PC-9 (cell line): ENCODE data around the gene ADGRD1. TPM values are rescaled to one million over a fixed set of nuclear protein-coding genes. Genes with fewer than 3 reads are reported as not detected.

Experiments
- BruUV-seq: library from RNA; stranded (reverse); fragments of 400-500 nt; replicated peaks from 2 replicates; lab custom pipeline; 2021; lab: Mats Ljungman, UMichigan
- CTCF ChIA-PET: fragments of 300-600 bp; sonication (Branson Sonifier 250); formaldehyde crosslinking; loops from one replicate; lab custom pipeline; 2022; ENCODE audit warnings: antibody characterized with exemption; lab: Charles Lee
- POLR2A ChIA-PET: fragments of 300-600 bp; sonication (Branson Sonifier 250); formaldehyde crosslinking; loops from one replicate; lab custom pipeline; 2022; ENCODE audit warnings: antibody characterized with exemption; ENCODE audit not compliant: unreplicated experiment; lab: Charles Lee
- DNase-seq, 2 experiments: peaks; one replicate each; pipeline versions ENCODE4 v3.0.0 to v3.0.0-alpha.2; 2015 to 2022; ENCODE audit warnings: mixed read lengths in 1 of 2
- H2AFZ ChIP-seq: fragments of 200-600 bp; sonication (generic); 2 replicates; pipeline ENCODE4 v1.8.1; 2017; ENCODE audit warnings: antibody characterized with exemption
- H3F3A ChIP-seq: fragments of 200-600 bp; sonication (generic); 2 replicates; pipeline ENCODE4 v1.8.1; 2017; ENCODE audit warnings: antibody characterized with exemption, mild to moderate bottlenecking, low read depth; ENCODE audit not compliant: insufficient read depth
- H3K27ac ChIP-seq: fragments of 200-600 bp; sonication (generic); 2 replicates; pipeline ENCODE4 v1.6.1; 2016; ENCODE audit warnings: mixed run types
- H3K27me3 ChIP-seq: fragments of 200-600 bp; sonication (generic); 2 replicates; pipeline ENCODE4 v1.6.1; 2016; ENCODE audit warnings: low read depth, mixed run types; ENCODE audit not compliant: insufficient read depth
- H3K36me3 ChIP-seq: fragments of 200-600 bp; sonication (generic); 2 replicates; pipeline ENCODE4 v1.6.1; 2016; ENCODE audit warnings: low read depth, mixed run types
- H3K4me1 ChIP-seq: fragments of 200-600 bp; sonication (generic); replicated peaks from 2 replicates; pipeline ENCODE4 v1.6.1; 2016; ENCODE audit warnings: mixed run types; ENCODE audit not compliant: insufficient read depth
- H3K4me2 ChIP-seq: fragments of 200-600 bp; sonication (generic); 2 replicates; pipeline ENCODE4 v1.6.1; 2017; ENCODE audit warnings: mixed run types
- H3K4me3 ChIP-seq: fragments of 200-600 bp; sonication (generic); 2 replicates; pipeline ENCODE4 v1.6.1; 2016; ENCODE audit warnings: mixed run types
- H3K79me2 ChIP-seq: fragments of 200-600 bp; sonication (generic); 2 replicates; pipeline ENCODE4 v1.6.1; 2017; ENCODE audit warnings: low read depth, mixed run types
- H3K9me2 ChIP-seq: fragments of 200-600 bp; sonication (generic); 2 replicates; pipeline ENCODE4 v1.8.1; 2017; ENCODE audit warnings: mild to moderate bottlenecking; ENCODE audit not compliant: insufficient read depth
- H3K9me3 ChIP-seq: fragments of 200-600 bp; sonication (generic); 2 replicates; pipeline ENCODE4 v1.8.1; 2016; ENCODE audit warnings: low read depth; ENCODE audit not compliant: insufficient read depth
- H4K20me1 ChIP-seq: fragments of 200-600 bp; sonication (generic); 2 replicates; pipeline ENCODE4 v1.8.1; 2017; ENCODE audit not compliant: insufficient read depth
- CTCF ChIP-seq: fragments of 200-600 bp; sonication (generic); conservative IDR thresholded peaks from 2 replicates; pipeline ENCODE4 v1.6.1; 2017; ENCODE audit warnings: mixed run types, antibody characterized with exemption, mild to moderate bottlenecking, moderate library complexity
- EZH2 ChIP-seq: fragments of 200-600 bp; sonication (generic); IDR thresholded peaks from 2 replicates; pipeline ENCODE4 v1.8.0; 2017; ENCODE audit warnings: antibody characterized with exemption, low read depth
- intact Hi-C: fragments of 100-400 bp; cut with micrococcal nuclease; formaldehyde crosslinking; loops from one replicate; pipeline ENCODE4 v1.10.0; 2022; ENCODE audit not compliant: unreplicated experiment
- total RNA-seq: library from RNA; stranded (reverse); gene quantifications from 2 replicates; pipeline ENCODE4 v1.2.3, GENCODE V29; 2021

Gene ADGRD1
- total RNA-seq, 1 experiment from 2014 or later = not detected

GRCh38 chr12:131119936-131120335 lies 166.2 kb downstream of the ADGRD1 start:
- H3F3A ChIP-seq = no peaks in the 10 kb centered on the region
- intact Hi-C loops = no loop called here
- no TSS peak for BruUV-seq

GRCh38 chr12:131120831-131121271 lies 167.1 kb downstream of the ADGRD1 start:
- no peaks in the 10 kb centered on the region for H3K4me1 ChIP-seq
- no peaks in the 10 kb centered on the region for H3K36me3 ChIP-seq
- H3K27me3 ChIP-seq = peaks cover 77% of the 10 kb centered on the region
- no peak for TF ChIP-seq EZH2
- BruUV-seq = no TSS peak
- no peak overlapping the region for H3K4me3 ChIP-seq
- no peaks in the 10 kb centered on the region for H3K9me2 ChIP-seq
- H3F3A ChIP-seq = no peaks in the 10 kb centered on the region
- CTCF ChIA-PET = no interaction called here
- H3K79me2 ChIP-seq = no peaks in the 10 kb centered on the region
- DNase-seq = no peak
- intact Hi-C loops = no loop called here
- H3K4me2 ChIP-seq = no peak overlapping the region
- H2AFZ ChIP-seq = no peak overlapping the region
- no peak overlapping the region for H3K27ac ChIP-seq
- POLR2A ChIA-PET = no interaction called here
- H4K20me1 ChIP-seq = no peaks in the 10 kb centered on the region
- no peaks in the 10 kb centered on the region for H3K9me3 ChIP-seq

More at GRCh38 chr12:131119936-131120335, 166.2 kb downstream of the ADGRD1 start:
- DNase-seq = no peak
- Histone ChIP-seq H3K4me3 (no peak overlapping the region), H3K9me3 (no peaks in the 10 kb centered on the region), H3K9me2 (no peaks in the 10 kb centered on the region), H3K27ac (no peak overlapping the region), H3K4me2 (no peak overlapping the region), H3K79me2 (no peaks in the 10 kb centered on the region), H3K27me3 (peaks cover 77% of the 10 kb centered on the region), H3K36me3 (no peaks in the 10 kb centered on the region), H4K20me1 (no peaks in the 10 kb centered on the region), H2AFZ (no peak overlapping the region), H3K4me1 (no peaks in the 10 kb centered on the region)
- ChIA-PET POLR2A (no interaction called here), CTCF (no interaction called here)
- TF ChIP-seq EZH2 (no peak), CTCF (no peak)

GRCh38 chr12:131121705-131122405 lies 168.1 kb downstream of the ADGRD1 start:
- no peak for DNase-seq
- H3K9me2 ChIP-seq = no peaks in the 10 kb centered on the region
- H3K4me3 ChIP-seq = no peak overlapping the region
- no peaks in the 10 kb centered on the region for H3K4me1 ChIP-seq
- H4K20me1 ChIP-seq = no peaks in the 10 kb centered on the region
- no peak overlapping the region for H2AFZ ChIP-seq
- BruUV-seq = no TSS peak
- H3K27me3 ChIP-seq = peaks cover 77% of the 10 kb centered on the region
- H3K36me3 ChIP-seq = no peaks in the 10 kb centered on the region
- H3F3A ChIP-seq = no peaks in the 10 kb centered on the region
- H3K9me3 ChIP-seq = no peaks in the 10 kb centered on the region
- ChIA-PET POLR2A (no interaction called here), CTCF (no interaction called here)
- no peak overlapping the region for H3K27ac ChIP-seq
- TF ChIP-seq EZH2 (no peak), CTCF (no peak)
- no peaks in the 10 kb centered on the region for H3K79me2 ChIP-seq
- H3K4me2 ChIP-seq = no peak overlapping the region
- intact Hi-C loops = no loop called here

GRCh38 chr12:131122631-131123030 lies 168.9 kb downstream of the ADGRD1 start:
- Histone ChIP-seq H3K4me3 (no peak overlapping the region), H3K27me3 (peaks cover 73% of the 10 kb centered on the region), H2AFZ (no peak overlapping the region), H3K79me2 (no peaks in the 10 kb centered on the region), H3K9me3 (no peaks in the 10 kb centered on the region), H3K36me3 (no peaks in the 10 kb centered on the region), H3F3A (no peaks in the 10 kb centered on the region), H3K9me2 (no peaks in the 10 kb centered on the region), H3K4me2 (no peak overlapping the region), H3K27ac (no peak overlapping the region), H4K20me1 (no peaks in the 10 kb centered on the region), H3K4me1 (no peaks in the 10 kb centered on the region)
- ChIA-PET CTCF (no interaction called here), POLR2A (no interaction called here)
- intact Hi-C loops = no loop called here
- TF ChIP-seq CTCF (no peak), EZH2 (no peak)
- no TSS peak for BruUV-seq
- no peak for DNase-seq
